ENCODE results near the gene CTNNA3.

The CTNNA3 gene

GRCh38 chr10:66786709-66787108 is 909.3 kb downstream of the CTNNA3 start:
- DNase-seq: no peak

GRCh38 chr10:66784770-66785169 is 911.2 kb downstream of the CTNNA3 start:
- DNase-seq: no peak

GRCh38 chr10:66783316-66783715 is 912.7 kb downstream of the CTNNA3 start:
- DNase-seq: no peak

- no peak for DNase-seq
These were observed 913.2 kb downstream of the CTNNA3 start for GRCh38 chr10:66782776-66783175.

- no peak for DNase-seq
These were observed 913.9 kb downstream of the CTNNA3 start for GRCh38 chr10:66782144-66782543.

- DNase-seq: no peak
These were observed 915.2 kb downstream of the CTNNA3 start for GRCh38 chr10:66780796-66781195.

- no peak for DNase-seq
These were observed 917.6 kb downstream of the CTNNA3 start for GRCh38 chr10:66778351-66778750.

GRCh38 chr10:66777665-66778064 is 918.3 kb downstream of the CTNNA3 start:
- no peak for DNase-seq

- DNase-seq: no peak
These were observed 922.5 kb downstream of the CTNNA3 start for GRCh38 chr10:66773472-66773817.

- no peak for DNase-seq
These were observed 923.2 kb downstream of the CTNNA3 start for GRCh38 chr10:66772548-66773471.

- DNase-seq: no peak
These were observed 928.3 kb downstream of the CTNNA3 start for GRCh38 chr10:66767707-66768106.

- no peak for DNase-seq
These were observed 933.7 kb downstream of the CTNNA3 start for GRCh38 chr10:66762218-66762729.

GRCh38 chr10:66760941-66761340 is 935.1 kb downstream of the CTNNA3 start:
- no peak for DNase-seq

- no peak for DNase-seq
These were observed 940.5 kb downstream of the CTNNA3 start for GRCh38 chr10:66755474-66755873.

- DNase-seq: no peak
These were observed 943.3 kb downstream of the CTNNA3 start for GRCh38 chr10:66752714-66753113.

GRCh38 chr10:66748217-66748616 is 947.8 kb downstream of the CTNNA3 start:
- no peak for DNase-seq

- DNase-seq: no peak
These were observed 948.5 kb downstream of the CTNNA3 start for GRCh38 chr10:66747451-66747850.

- DNase-seq: no peak
These were observed 949.3 kb downstream of the CTNNA3 start for GRCh38 chr10:66746711-66747110.

GRCh38 chr10:66746246-66746645 is 949.7 kb downstream of the CTNNA3 start:
- no peak for DNase-seq

GRCh38 chr10:66744915-66745314 is 951.1 kb downstream of the CTNNA3 start:
- DNase-seq: no peak

- no peak for DNase-seq
These were observed 958.8 kb downstream of the CTNNA3 start for GRCh38 chr10:66737241-66737640.

- no peak for DNase-seq
These were observed 972.2 kb downstream of the CTNNA3 start for GRCh38 chr10:66723608-66724400.

- DNase-seq: no peak
These were observed 976.5 kb downstream of the CTNNA3 start for GRCh38 chr10:66719483-66719882.

Data from stimulated activated CD4-positive, alpha-beta T cell treated with anti-CD3 and anti-CD28 coated beads, Interleukin-4, amount 100 ng/mL, for 1 hour (primary cell).